CD4-positive, alpha-beta T cell (primary cell): ENCODE measurements around the gene CYP4F2. TPM values are rescaled to one million over a fixed set of nuclear protein-coding genes. Genes with fewer than 3 reads are reported as not detected.

ENCODE experiments used
- ATAC-seq: fragments of 200-7000 bp; cut with Tn5 transposase; one replicate; pipeline ENCODE4 v1.10.0; 2022; ENCODE audit warnings: mild to moderate bottlenecking; ENCODE audit not compliant: poor library complexity
- CTCF ChIA-PET: fragments of 350-600 bp; sonication (Branson Sonifier 250); formaldehyde crosslinking; loops from one replicate; lab custom pipeline; 2021; ENCODE audit warnings: antibody characterized with exemption, inconsistent platforms; lab: Charles Lee
- POLR2A ChIA-PET: fragments of 350-600 bp; sonication (Branson Sonifier 250); formaldehyde crosslinking; loops from one replicate; lab custom pipeline; 2021; ENCODE audit warnings: antibody characterized with exemption, inconsistent platforms; lab: Charles Lee
- DNase-seq, 14 experiments: peaks; one replicate each; pipeline ENCODE4 v3.0.0-alpha.2; 2013 to 2020; ENCODE audit warnings: mixed read lengths in 2 of 14
- H3K27ac ChIP-seq, 2 donors: one replicate each; pipeline versions ENCODE4 v1.5.1 to v1.7.0; 2013; ENCODE audit warnings: low read length in 2 of 2, low read depth in 1 of 2, mild to moderate bottlenecking in 1 of 2
- H3K27me3 ChIP-seq, 2 experiments: 1 replicate in 1 of 2; 2 replicates in 1 of 2; pipeline versions ENCODE4 v1.6.1 to v1.7.0; 2013; ENCODE audit warnings: low read length in 2 of 2, control low read depth in 1 of 2, mild to moderate bottlenecking in 1 of 2, moderate library complexity in 1 of 2; ENCODE audit not compliant: insufficient read depth in 2 of 2, control insufficient read depth in 1 of 2
- H3K36me3 ChIP-seq: one replicate; pipeline ENCODE4 v1.6.1; 2013; ENCODE audit warnings: low read length, control low read depth; ENCODE audit not compliant: insufficient read depth
- H3K4me1 ChIP-seq: one replicate; pipeline ENCODE4 v1.6.1; 2013; ENCODE audit warnings: low read length, control low read depth; ENCODE audit not compliant: insufficient read depth
- H3K4me3 ChIP-seq: one replicate; pipeline ENCODE4 v1.5.1; 2013; ENCODE audit warnings: mild to moderate bottlenecking, low read length, moderate library complexity
- H3K9me3 ChIP-seq, 2 experiments: 1 replicate in 1 of 2; 2 replicates in 1 of 2; pipeline versions ENCODE4 v1.6.1 to v1.7.0; 2013; ENCODE audit warnings: low read length in 2 of 2, mild to moderate bottlenecking in 2 of 2, control low read depth in 1 of 2, moderate library complexity in 1 of 2; ENCODE audit not compliant: control insufficient read depth in 1 of 2, insufficient read depth in 1 of 2
- H3K27ac Mint-ChIP-seq: one replicate; pipeline ENCODE4 v1.8.0; 2020; ENCODE audit warnings: mixed read lengths
- H3K27me3 Mint-ChIP-seq: one replicate; pipeline ENCODE4 v1.8.0; 2021; ENCODE audit warnings: mixed read lengths
- H3K36me3 Mint-ChIP-seq: one replicate; pipeline ENCODE4 v1.8.0; 2021; ENCODE audit warnings: low read depth, mixed read lengths
- H3K4me1 Mint-ChIP-seq: one replicate; pipeline ENCODE4 v1.8.0; 2021; ENCODE audit warnings: low read depth, mixed read lengths
- H3K4me3 Mint-ChIP-seq: one replicate; pipeline ENCODE4 v1.8.0; 2020; ENCODE audit warnings: mild to moderate bottlenecking, mixed read lengths
- H3K9me3 Mint-ChIP-seq: one replicate; pipeline ENCODE4 v1.8.0; 2020; ENCODE audit warnings: mixed read lengths
- intact Hi-C, 2 experiments: fragments of 100-400 bp; cut with DNase I in 1 of 2; cut with micrococcal nuclease in 1 of 2; formaldehyde crosslinking; loops; one replicate each; pipeline versions ENCODE4 v1.15.1 to v1.9.0; 2023 to 2025; cut with DNase I, micrococcal nuclease
- total RNA-seq, 174 experiments: library from RNA in 2 of 174; stranded (reverse) in 2 of 174; gene quantifications; one replicate each; pipeline ENCODE4 v1.2.3 and lab custom pipeline; 2021 to 2026
- TF ChIP-seq, protein P1 (sequence below): fragments of 200-600 bp; IDR thresholded peaks from one replicate; pipeline ENCODE4 v1.8.0; 2022; ENCODE audit warnings: antibody characterized with exemption, mild to moderate bottlenecking

CYP4F2 gene
- total RNA-seq, 2 experiments from 2014 or later: not detected

DNA sequence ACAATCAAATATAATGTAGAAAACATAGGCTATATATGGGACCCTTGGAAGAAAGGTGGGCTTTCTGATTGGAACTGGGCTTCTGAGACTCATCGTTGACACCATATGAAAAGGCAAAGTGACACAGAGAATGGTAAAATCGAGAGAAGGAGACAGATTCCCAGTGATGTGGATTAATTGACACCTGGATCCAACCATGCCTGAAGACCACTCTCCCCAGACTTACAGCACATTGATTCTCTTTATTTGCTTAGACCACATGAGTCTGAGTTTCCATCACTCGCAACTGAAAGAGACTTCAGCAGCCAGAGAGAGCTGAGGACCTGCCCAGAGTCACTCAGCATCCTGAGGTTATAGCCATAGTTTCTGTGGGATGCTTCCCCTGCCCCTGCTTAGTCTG is 30.4 kb upstream of the CYP4F2 start:
- H3K4me3 ChIP-seq: no peak overlapping the region
- CTCF ChIA-PET: no interaction called here

DNA sequence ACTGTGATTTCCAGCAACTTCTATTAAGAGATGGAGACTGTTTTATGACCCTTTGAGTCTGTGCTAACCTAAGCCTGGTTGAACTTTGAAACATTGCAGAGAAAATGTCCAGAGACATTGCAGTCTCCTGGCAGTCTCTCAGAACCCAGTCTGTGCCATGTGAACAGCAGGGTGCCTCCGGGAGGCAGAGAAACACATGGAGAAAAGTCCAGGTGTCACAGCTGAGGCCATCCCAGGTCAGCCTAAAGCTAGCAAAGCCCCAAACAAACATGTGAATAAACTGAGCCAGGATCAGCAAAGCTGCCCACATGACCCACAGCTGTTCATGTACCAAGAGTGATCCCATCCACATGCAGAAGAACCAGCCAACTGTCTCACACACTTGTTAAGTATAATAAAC is 28.6 kb upstream of the CYP4F2 start:
- no peak for ATAC-seq
- H3K27ac Mint-ChIP-seq: no peak overlapping the region
- intact Hi-C loops: no loop called here

More for the DNA sequence above, 30.4 kb upstream of the CYP4F2 start:
- H3K36me3 ChIP-seq: no peaks in the 10 kb centered on the region
- no peak overlapping the region for H3K4me3 Mint-ChIP-seq
- DNase-seq (no peak), ATAC-seq (no peak)
- H3K4me1 ChIP-seq: no peaks in the 10 kb centered on the region
- POLR2A ChIA-PET: no interaction called here
- TF ChIP-seq, protein P1, sequence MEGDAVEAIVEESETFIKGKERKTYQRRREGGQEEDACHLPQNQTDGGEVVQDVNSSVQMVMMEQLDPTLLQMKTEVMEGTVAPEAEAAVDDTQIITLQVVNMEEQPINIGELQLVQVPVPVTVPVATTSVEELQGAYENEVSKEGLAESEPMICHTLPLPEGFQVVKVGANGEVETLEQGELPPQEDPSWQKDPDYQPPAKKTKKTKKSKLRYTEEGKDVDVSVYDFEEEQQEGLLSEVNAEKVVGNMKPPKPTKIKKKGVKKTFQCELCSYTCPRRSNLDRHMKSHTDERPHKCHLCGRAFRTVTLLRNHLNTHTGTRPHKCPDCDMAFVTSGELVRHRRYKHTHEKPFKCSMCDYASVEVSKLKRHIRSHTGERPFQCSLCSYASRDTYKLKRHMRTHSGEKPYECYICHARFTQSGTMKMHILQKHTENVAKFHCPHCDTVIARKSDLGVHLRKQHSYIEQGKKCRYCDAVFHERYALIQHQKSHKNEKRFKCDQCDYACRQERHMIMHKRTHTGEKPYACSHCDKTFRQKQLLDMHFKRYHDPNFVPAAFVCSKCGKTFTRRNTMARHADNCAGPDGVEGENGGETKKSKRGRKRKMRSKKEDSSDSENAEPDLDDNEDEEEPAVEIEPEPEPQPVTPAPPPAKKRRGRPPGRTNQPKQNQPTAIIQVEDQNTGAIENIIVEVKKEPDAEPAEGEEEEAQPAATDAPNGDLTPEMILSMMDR: no peak
- H3K9me3 Mint-ChIP-seq: no peaks in the 10 kb centered on the region
- intact Hi-C loops: no loop called here
- H3K9me3 ChIP-seq: no peaks in the 10 kb centered on the region
- H3K4me1 Mint-ChIP-seq: no peaks in the 10 kb centered on the region
- H3K27me3 Mint-ChIP-seq: peaks cover 68% of the 10 kb centered on the region
- H3K27me3 ChIP-seq: peaks cover 49 to 50% of the 10 kb centered on the region in 2 experiments
- no peak overlapping the region for H3K27ac Mint-ChIP-seq
- no peak overlapping the region for H3K27ac ChIP-seq
- H3K36me3 Mint-ChIP-seq: no peaks in the 10 kb centered on the region

DNA sequence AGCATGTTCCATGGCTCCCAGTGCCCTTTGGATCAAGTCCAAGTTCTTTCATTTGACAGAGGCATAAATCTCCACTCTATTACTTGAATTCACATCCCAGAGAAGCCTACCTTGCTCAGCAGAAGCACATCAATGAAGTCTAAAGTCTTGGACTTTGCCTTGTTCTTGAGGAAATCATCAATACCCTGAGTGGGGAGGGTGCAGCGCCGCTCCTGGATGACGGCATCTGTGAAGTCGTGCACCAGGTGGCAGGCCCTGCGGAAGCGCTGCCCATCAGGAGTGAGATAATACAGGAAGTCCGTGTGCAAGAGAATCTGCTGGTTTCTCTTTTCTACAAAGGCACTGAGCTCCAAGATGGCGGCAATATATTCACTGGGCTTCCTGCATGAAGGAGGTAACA is 25.8 kb upstream of the CYP4F2 start:
- Histone ChIP-seq H3K27ac (no peak overlapping the region), H3K27me3 (peaks cover 37 to 38% of the 10 kb centered on the region in 2 experiments), H3K9me3 (no peaks in the 10 kb centered on the region), H3K4me3 (no peak overlapping the region), H3K4me1 (no peaks in the 10 kb centered on the region), H3K36me3 (no peaks in the 10 kb centered on the region)
- Mint-ChIP-seq H3K4me3 (no peak overlapping the region), H3K36me3 (no peaks in the 10 kb centered on the region), H3K27me3 (peaks cover 79% of the 10 kb centered on the region), H3K4me1 (no peaks in the 10 kb centered on the region), H3K9me3 (no peaks in the 10 kb centered on the region), H3K27ac (no peak overlapping the region)
- intact Hi-C loops: no loop called here
- POLR2A ChIA-PET: no interaction called here
- ATAC-seq (no peak), DNase-seq (no peak)
- TF ChIP-seq, protein P1: no peak
- CTCF ChIA-PET: interaction anchor here (0.6 kb wide), 1 partner anchor 273 kb away, joined by 3 read pairs; no protein-coding TSS in a partner anchor

More for the DNA sequence above, 28.6 kb upstream of the CYP4F2 start:
- ChIA-PET POLR2A (no interaction called here), CTCF (no interaction called here)
- Histone ChIP-seq H3K4me3 (no peak overlapping the region), H3K27ac (no peak overlapping the region), H3K4me1 (no peaks in the 10 kb centered on the region), H3K36me3 (no peaks in the 10 kb centered on the region), H3K9me3 (no peaks in the 10 kb centered on the region), H3K27me3 (peaks cover 53 to 57% of the 10 kb centered on the region in 2 experiments)
- H3K4me3 Mint-ChIP-seq: no peak overlapping the region
- no peak for DNase-seq
- no peaks in the 10 kb centered on the region for H3K9me3 Mint-ChIP-seq
- no peaks in the 10 kb centered on the region for H3K4me1 Mint-ChIP-seq
- TF ChIP-seq, protein P1: no peak
- H3K27me3 Mint-ChIP-seq: peaks cover 82% of the 10 kb centered on the region
- no peaks in the 10 kb centered on the region for H3K36me3 Mint-ChIP-seq
